IMR-90 (cell line): Measurements from ENCODE around the gene KCNH2. TPM values are rescaled to one million over a fixed set of nuclear protein-coding genes. Genes with fewer than 3 reads are reported as not detected.
A peak's percentile ranks its signal among the peaks of the same experiment; 100 is the strongest.

Experiments
- ATAC-seq: fragments of 200-7000 bp; cut with Tn5 transposase; 2 replicates; pipeline ENCODE4 v1.9.1; 2020; ENCODE audit warnings: low read depth, mild to moderate bottlenecking, moderate library complexity
- Bru-seq: library from RNA; stranded (reverse); fragments of 400-500 nt; gene quantifications from one replicate; lab custom pipeline; 2021; lab: Mats Ljungman, UMichigan
- BruChase-seq, 2 experiments: library from RNA; stranded (reverse); fragments of 400-500 nt; gene quantifications; one replicate each; lab custom pipeline; 2021; lab: Mats Ljungman, UMichigan
- BruUV-seq: library from RNA; stranded (reverse); fragments of 400-500 nt; replicated peaks from 2 replicates; lab custom pipeline; 2021; lab: Mats Ljungman, UMichigan
- CTCF ChIA-PET: fragments of 300-600 bp; formaldehyde crosslinking; extraction: SDS; loops from one replicate; lab custom pipeline; 2021; ENCODE audit warnings: antibody characterized with exemption; lab: Yijun Ruan, JAX
- POLR2A ChIA-PET: fragments of 300-600 bp; sonication (Branson Sonifier 250); formaldehyde crosslinking; loops from one replicate; lab custom pipeline; 2022; ENCODE audit warnings: antibody characterized with exemption; ENCODE audit not compliant: unreplicated experiment; lab: Charles Lee
- DNase-seq: peaks from one replicate; pipeline ENCODE4 v3.0.0; 2013
- H2AFZ ChIP-seq: replicated peaks from 2 replicates; pipeline ENCODE3; 2013; ENCODE audit warnings: low read length, mild to moderate bottlenecking; ENCODE audit not compliant: poor library complexity
- H2AK5ac ChIP-seq: 2 replicates; pipeline ENCODE4 v1.6.1; 2013; ENCODE audit warnings: low read depth, low read length, inconsistent platforms
- H2AK9ac ChIP-seq: replicated peaks from 2 replicates; pipeline ENCODE3; 2013; ENCODE audit warnings: mild to moderate bottlenecking, low read depth, low read length, moderate library complexity; ENCODE audit not compliant: poor library complexity
- H2BK120ac ChIP-seq: 2 replicates; pipeline ENCODE4 v1.6.1; 2013; ENCODE audit warnings: low read depth, low read length, inconsistent platforms
- H2BK15ac ChIP-seq: 3 replicates; pipeline ENCODE4 v1.6.1; 2013; ENCODE audit warnings: low read depth, low read length, inconsistent platforms
- H2BK20ac ChIP-seq: 2 replicates; pipeline ENCODE4 v1.6.1; 2013; ENCODE audit warnings: low read depth, mild to moderate bottlenecking, inconsistent platforms, low read length, moderate library complexity
- H2BK5ac ChIP-seq: 2 replicates; pipeline ENCODE4 v1.6.1; 2013; ENCODE audit warnings: mild to moderate bottlenecking, low read depth, low read length, inconsistent platforms; ENCODE audit not compliant: poor library complexity, severe bottlenecking
- H3K14ac ChIP-seq: replicated peaks from 2 replicates; pipeline ENCODE4 v1.6.1; 2013; ENCODE audit warnings: low read depth, low read length, inconsistent platforms
- H3K18ac ChIP-seq: 2 replicates; pipeline ENCODE4 v1.6.1; 2013; ENCODE audit warnings: low read depth, low read length, control low read depth
- H3K23ac ChIP-seq: 2 replicates; pipeline ENCODE4 v1.6.1; 2013; ENCODE audit warnings: low read depth, low read length, inconsistent platforms
- H3K27ac ChIP-seq: 2 replicates; pipeline ENCODE4 v1.5.1; 2013; ENCODE audit warnings: mild to moderate bottlenecking, control low read depth, low read length; ENCODE audit not compliant: insufficient read depth
- H3K27me3 ChIP-seq: 2 replicates; pipeline ENCODE4 v1.6.1; 2013; ENCODE audit warnings: low read length; ENCODE audit not compliant: control insufficient read depth, insufficient read depth
- H3K36me3 ChIP-seq: 2 replicates; pipeline ENCODE4 v1.6.1; 2013; ENCODE audit warnings: low read length, mixed read lengths; ENCODE audit not compliant: control insufficient read depth, insufficient read depth
- H3K4ac ChIP-seq: 2 replicates; pipeline ENCODE4 v1.6.1; 2013; ENCODE audit warnings: low read depth, low read length, inconsistent platforms
- H3K4me1 ChIP-seq: 2 replicates; pipeline ENCODE4 v1.6.1; 2013; ENCODE audit warnings: low read length, mixed read lengths; ENCODE audit not compliant: control insufficient read depth, insufficient read depth
- H3K4me2 ChIP-seq: 2 replicates; pipeline ENCODE4 v1.6.1; 2013; ENCODE audit warnings: low read depth, mild to moderate bottlenecking, control low read depth, low read length, moderate library complexity
- H3K4me3 ChIP-seq: 2 replicates; pipeline ENCODE4 v1.5.1; 2013; ENCODE audit warnings: low read depth, mild to moderate bottlenecking, control low read depth, low read length, moderate library complexity; ENCODE audit not compliant: insufficient read depth
- H3K56ac ChIP-seq: 2 replicates; pipeline ENCODE4 v1.6.1; 2013; ENCODE audit warnings: low read length, inconsistent platforms; ENCODE audit not compliant: insufficient read depth; ENCODE audit errors: extremely low read depth
- H3K79me1 ChIP-seq, 2 experiments: 2 replicates each; pipeline ENCODE4 v1.6.1; 2013; ENCODE audit warnings: low read length in 2 of 2, inconsistent platforms in 1 of 2, low read depth in 1 of 2
- H3K9ac ChIP-seq: 2 replicates; pipeline ENCODE4 v1.6.1; 2013; ENCODE audit warnings: low read depth, low read length, control low read depth
- H3K9me1 ChIP-seq: 2 replicates; pipeline ENCODE4 v1.6.1; 2013; ENCODE audit warnings: low read length, inconsistent platforms; ENCODE audit not compliant: insufficient read depth
- H3K9me3 ChIP-seq: 2 replicates; pipeline ENCODE4 v1.6.1; 2013; ENCODE audit warnings: low read length; ENCODE audit not compliant: control insufficient read depth, insufficient read depth
- H4K20me1 ChIP-seq: 2 replicates; pipeline ENCODE4 v1.6.1; 2013; ENCODE audit warnings: low read length, inconsistent platforms; ENCODE audit not compliant: insufficient read depth
- H4K5ac ChIP-seq: 2 replicates; pipeline ENCODE4 v1.6.1; 2013; ENCODE audit warnings: mild to moderate bottlenecking, low read depth, low read length, control low read depth
- H4K8ac ChIP-seq, 2 experiments: 2 replicates each; pipeline ENCODE4 v1.6.1; 2013; ENCODE audit warnings: low read depth in 2 of 2, low read length in 2 of 2, control low read depth in 1 of 2, inconsistent platforms in 1 of 2
- H4K91ac ChIP-seq: 2 replicates; pipeline ENCODE4 v1.6.1; 2013; ENCODE audit warnings: low read depth, low read length, inconsistent platforms; ENCODE audit not compliant: insufficient read depth
- MAZ ChIP-seq: IDR thresholded peaks from 2 replicates; pipeline ENCODE4 v1.6.1; 2012; ENCODE audit warnings: low read depth, mild to moderate bottlenecking, low read length, improper control_type of control experiment, moderate library complexity, borderline replicate concordance
- POLR2A ChIP-seq: IDR thresholded peaks from 2 replicates; pipeline ENCODE4 v1.6.1; 2012; ENCODE audit warnings: mild to moderate bottlenecking, low read depth, low read length
- WGBS, 2 experiments: methylation state at CpG; one replicate each; pipeline versions ENCODE4 v1.1.5 to v1.1.7; 2013; ENCODE audit warnings: missing lambda C conversion rate in 2 of 2; ENCODE audit not compliant: insufficient read length in 1 of 2; ENCODE audit errors: extremely low coverage in 2 of 2; 5-methylcytosine and 5-hydroxymethylcytosine counted together
- dilution Hi-C: fragments of 300-500 bp; cut with HindIII; formaldehyde crosslinking; loops from one replicate; pipeline ENCODE4 v1.14.3; 2018; ENCODE audit warnings: low sequenced_read_pairs; ENCODE audit not compliant: unreplicated experiment
- in situ Hi-C: fragments of 300-500 bp; cut with MboI; formaldehyde crosslinking; loops from 3 replicates; pipeline ENCODE4 v1.14.3; 2019; ENCODE audit warnings: low sequenced_read_pairs, inconsistent platforms, mixed read lengths
- intact Hi-C: fragments of 100-400 bp; cut with micrococcal nuclease; formaldehyde crosslinking; loops from 2 replicates; pipeline ENCODE4 v1.10.0; 2022
- long read RNA-seq: library from polyadenylated mRNA; unstranded; transcript quantifications from one replicate; pipeline ENCODE4 v2.0.0, GENCODE V29; 2021; ENCODE audit not compliant: unreplicated experiment
- polyA plus RNA-seq, 3 experiments: library from polyadenylated mRNA; depleted of rRNA; stranded (reverse); fragments of >200 nt; gene quantifications; 2 replicates each; pipeline ENCODE4 v1.2.3, GENCODE V29; 2012; ENCODE audit warnings: low replicate concordance in 1 of 3
- total RNA-seq: library from RNA; depleted of rRNA; stranded (reverse); fragments of >200 nt; gene quantifications from 2 replicates; pipeline ENCODE4 v1.2.3, GENCODE V29; 2012; rRNA removed

The KCNH2 gene, protein sequence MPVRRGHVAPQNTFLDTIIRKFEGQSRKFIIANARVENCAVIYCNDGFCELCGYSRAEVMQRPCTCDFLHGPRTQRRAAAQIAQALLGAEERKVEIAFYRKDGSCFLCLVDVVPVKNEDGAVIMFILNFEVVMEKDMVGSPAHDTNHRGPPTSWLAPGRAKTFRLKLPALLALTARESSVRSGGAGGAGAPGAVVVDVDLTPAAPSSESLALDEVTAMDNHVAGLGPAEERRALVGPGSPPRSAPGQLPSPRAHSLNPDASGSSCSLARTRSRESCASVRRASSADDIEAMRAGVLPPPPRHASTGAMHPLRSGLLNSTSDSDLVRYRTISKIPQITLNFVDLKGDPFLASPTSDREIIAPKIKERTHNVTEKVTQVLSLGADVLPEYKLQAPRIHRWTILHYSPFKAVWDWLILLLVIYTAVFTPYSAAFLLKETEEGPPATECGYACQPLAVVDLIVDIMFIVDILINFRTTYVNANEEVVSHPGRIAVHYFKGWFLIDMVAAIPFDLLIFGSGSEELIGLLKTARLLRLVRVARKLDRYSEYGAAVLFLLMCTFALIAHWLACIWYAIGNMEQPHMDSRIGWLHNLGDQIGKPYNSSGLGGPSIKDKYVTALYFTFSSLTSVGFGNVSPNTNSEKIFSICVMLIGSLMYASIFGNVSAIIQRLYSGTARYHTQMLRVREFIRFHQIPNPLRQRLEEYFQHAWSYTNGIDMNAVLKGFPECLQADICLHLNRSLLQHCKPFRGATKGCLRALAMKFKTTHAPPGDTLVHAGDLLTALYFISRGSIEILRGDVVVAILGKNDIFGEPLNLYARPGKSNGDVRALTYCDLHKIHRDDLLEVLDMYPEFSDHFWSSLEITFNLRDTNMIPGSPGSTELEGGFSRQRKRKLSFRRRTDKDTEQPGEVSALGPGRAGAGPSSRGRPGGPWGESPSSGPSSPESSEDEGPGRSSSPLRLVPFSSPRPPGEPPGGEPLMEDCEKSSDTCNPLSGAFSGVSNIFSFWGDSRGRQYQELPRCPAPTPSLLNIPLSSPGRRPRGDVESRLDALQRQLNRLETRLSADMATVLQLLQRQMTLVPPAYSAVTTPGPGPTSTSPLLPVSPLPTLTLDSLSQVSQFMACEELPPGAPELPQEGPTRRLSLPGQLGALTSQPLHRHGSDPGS
- total RNA-seq (0.56 and 0.90 TPM in 2 replicates), polyA plus RNA-seq (2012; rRNA removed) (1.6 and 2.1 TPM in 2 replicates), Bru-seq, nascent RNA (percentile 49 among the genes with signal in this experiment), BruChase-seq, experiment 1, labeled RNA remaining after a 6-hour chase (percentile 52 among the genes with signal in this experiment), BruChase-seq, experiment 2, labeled RNA remaining after a 2-hour chase (percentile 53 among the genes with signal in this experiment)
- polyA plus RNA-seq (2012; cell fraction: cytosol; rRNA removed): 0.74 and 2.5 TPM in 2 replicates
- polyA plus RNA-seq (2012; cell fraction: nucleus; rRNA removed; ENCODE audit: low replicate concordance): 1.2 and 2.0 TPM in 2 replicates
- long read RNA-seq, partial matches to known transcripts: 7 of 11 reads
- long read RNA-seq, other reads (novel, unspliced or antisense): 0 of 11 reads

DNA sequence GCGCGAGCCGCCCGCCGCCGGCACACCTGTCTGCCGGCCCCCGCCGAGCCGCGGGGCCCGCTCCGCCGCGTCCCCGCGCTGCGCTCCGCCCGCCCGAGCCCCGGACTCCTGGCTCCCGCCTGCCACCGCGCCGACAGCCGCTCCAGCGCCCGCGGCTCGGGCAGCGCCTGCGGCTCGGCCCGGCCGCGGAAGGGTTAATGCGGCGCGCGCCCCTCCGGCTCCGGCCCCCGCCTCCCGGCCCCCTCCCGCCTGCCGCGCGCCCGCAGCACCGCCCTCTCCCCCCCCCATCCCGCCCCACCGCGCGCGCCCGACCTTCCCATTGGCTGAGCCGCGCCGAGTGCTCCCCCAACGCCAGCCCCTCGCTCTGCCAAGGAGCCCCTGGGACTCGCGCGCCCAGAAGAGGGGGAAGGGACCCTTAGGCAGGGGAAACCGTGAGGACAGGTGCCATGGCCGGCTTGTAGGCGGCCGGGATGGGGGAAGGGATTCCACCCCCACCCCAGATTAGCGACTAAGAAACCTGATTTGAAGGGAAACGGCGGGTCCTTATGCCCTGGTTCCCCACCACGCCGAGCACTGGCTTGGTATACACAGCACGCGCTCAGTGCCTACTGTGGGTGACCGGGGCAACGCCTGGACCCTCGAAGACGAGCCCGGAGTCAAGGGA, at the start of gene KCNH2:
Gene KCNH2 (minus strand): TSS at position 196 of the 664 bp plus-strand sequence. CDS start 408 bp downstream, outside the sequence.
- 0% methylated on average over 11 of the region's 81 CpGs; no CpG with 5 or more reads in 1 of the 2 experiments for WGBS, 2 experiments
- Histone ChIP-seq H3K27me3 (peaks cover 55% of the 10 kb centered on the region), H2AK9ac (no peak within 1 kb of the TSS), H3K18ac (no peak within 1 kb of the TSS; the same call in 1 of the 2 replicates), H2BK20ac (no peak within 1 kb of the TSS), H2BK15ac (no peak within 1 kb of the TSS), H2AK5ac (no peak within 1 kb of the TSS), H2AFZ (peak within 1 kb of the TSS; percentile 78), H3K4me3 (peak within 1 kb of the TSS; percentile 29; the same call in 1 of the 2 replicates), H3K4me2 (peak within 1 kb of the TSS; percentile 87; the same call in 1 of the 2 replicates), H4K20me1 (no peaks in the 10 kb centered on the region; the same call in 1 of the 2 replicates), H3K14ac (no peak within 1 kb of the TSS), H4K8ac (no peak within 1 kb of the TSS), H3K9me1 (no peaks in the 10 kb centered on the region), H4K91ac (no peak within 1 kb of the TSS), H2BK5ac (no peak within 1 kb of the TSS), H3K36me3 (no peaks in the 10 kb centered on the region), H2BK120ac (no peak within 1 kb of the TSS), H3K23ac (no peak within 1 kb of the TSS), H3K9me3 (no peaks in the 10 kb centered on the region), H3K27ac (no peak within 1 kb of the TSS), H3K4ac (no peak within 1 kb of the TSS), H3K4me1 (peaks cover 16% of the 10 kb centered on the region; the same call in 1 of the 2 replicates), H3K56ac (no peak within 1 kb of the TSS), H3K79me1 (no peaks in the 10 kb centered on the region), H4K5ac (no peak within 1 kb of the TSS), H3K9ac (peak within 1 kb of the TSS; percentile 6; the same call in 1 of the 2 replicates)
- TF ChIP-seq POLR2A (no peak), MAZ (peak; percentile 20; the same call in 1 of the 2 replicates)
- ATAC-seq (peak; percentile 69), DNase-seq (no peak)
- dilution Hi-C loops (no loop called here), intact Hi-C loops (loop anchor here (2.0 kb wide), 1 partner anchor 79 kb away; no protein-coding TSS in a partner anchor), in situ Hi-C loops (loop anchor here (25.0 kb wide), 1 partner anchor 566 kb away; a partner anchor contains a TSS)
- POLR2A ChIA-PET: interaction anchor here (0.6 kb wide), 1 partner anchor 142 kb away, joined by 6 read pairs; no protein-coding TSS in a partner anchor
- CTCF ChIA-PET: no interaction called here
- no TSS peak for BruUV-seq
